HEK293 (cell line): ENCODE data around the gene MIB2.

ENCODE experiments used
- CTCF ChIA-PET: fragments of 350-600 bp; formaldehyde crosslinking; extraction: SDS; loops from one replicate; lab custom pipeline; 2021; ENCODE audit warnings: antibody characterized with exemption; lab: Yijun Ruan, JAX
- POLR2A ChIA-PET: fragments of 300-600 bp; formaldehyde crosslinking; extraction: SDS; loops from one replicate; lab custom pipeline; 2020; ENCODE audit warnings: antibody characterized with exemption, inconsistent platforms; lab: Yijun Ruan, JAX
- H3K27ac ChIP-seq: fragments of 200-500 bp; sonication (Bioruptor generic); 2 replicates; pipeline ENCODE4 v1.5.1; 2014; ENCODE audit warnings: low read depth, low read length, control low read depth, inconsistent platforms; ENCODE audit errors: extremely low read depth
- H3K36me3 ChIP-seq, 2 experiments: fragments of 200-500 bp in 1 of 2; sonication (Bioruptor generic) in 1 of 2; 1 replicate in 1 of 2; 2 replicates in 1 of 2; pipeline ENCODE4 v1.5.1; 2014 to 2017; ENCODE audit warnings: inconsistent platforms in 2 of 2, low read length in 2 of 2; ENCODE audit not compliant: control insufficient read depth in 2 of 2, insufficient read depth in 1 of 2
- H3K4me1 ChIP-seq: fragments of 200-500 bp; sonication (Bioruptor generic); 2 replicates; pipeline ENCODE4 v1.5.1; 2014; ENCODE audit warnings: mild to moderate bottlenecking, low read length, inconsistent platforms; ENCODE audit not compliant: control insufficient read depth, insufficient read depth
- H3K4me3 ChIP-seq: 2 replicates; pipeline ENCODE4 v1.5.1; 2011; ENCODE audit warnings: low read depth, mild to moderate bottlenecking, control low read depth, low read length, moderate library complexity
- H3K9me3 ChIP-seq: fragments of 200-500 bp; sonication (Bioruptor generic); 2 replicates; pipeline ENCODE4 v1.5.1; 2014; ENCODE audit warnings: low read depth, low read length, inconsistent platforms; ENCODE audit not compliant: control insufficient read depth, insufficient read depth
- GLI4 ChIP-seq: fragments of 450-650 bp; formaldehyde crosslinking; IDR thresholded peaks from 2 replicates; pipeline ENCODE4 v1.5.1; 2016; ENCODE audit warnings: missing biosample characterization, missing genetic modification characterization
- INSM2 ChIP-seq: fragments of 450-650 bp; formaldehyde crosslinking; IDR thresholded peaks from 2 replicates; pipeline ENCODE4 v1.5.1; 2016; ENCODE audit warnings: missing biosample characterization, missing genetic modification characterization
- KLF8 ChIP-seq: fragments of 450-650 bp; formaldehyde crosslinking; IDR thresholded peaks from 2 replicates; pipeline ENCODE4 v1.5.1; 2016; ENCODE audit warnings: missing biosample characterization, missing genetic modification characterization
- MZF1 ChIP-seq: fragments of 450-650 bp; formaldehyde crosslinking; IDR thresholded peaks from 2 replicates; pipeline ENCODE4 v1.5.1; 2017; ENCODE audit warnings: missing biosample characterization, missing genetic modification characterization, borderline replicate concordance
- REPIN1 ChIP-seq: fragments of 450-650 bp; formaldehyde crosslinking; IDR thresholded peaks from 2 replicates; pipeline ENCODE4 v1.5.1; 2017; ENCODE audit warnings: missing biosample characterization, missing genetic modification characterization, low read depth
- SETDB1 ChIP-seq: IDR thresholded peaks from one replicate; pipeline ENCODE4 v1.6.1; 2017; ENCODE audit warnings: mild to moderate bottlenecking, low read length, moderate library complexity, mixed read lengths; ENCODE audit not compliant: insufficient read length
- ZBTB20 ChIP-seq: fragments of 450-650 bp; formaldehyde crosslinking; IDR thresholded peaks from 2 replicates; pipeline ENCODE4 v1.5.1; 2016; ENCODE audit warnings: missing biosample characterization, missing genetic modification characterization
- ZNF114 ChIP-seq: fragments of 450-650 bp; formaldehyde crosslinking; IDR thresholded peaks from 2 replicates; pipeline ENCODE4 v1.5.0; 2017; ENCODE audit warnings: missing biosample characterization, missing genetic modification characterization
- ZNF132 ChIP-seq: fragments of 450-650 bp; formaldehyde crosslinking; IDR thresholded peaks from 2 replicates; pipeline ENCODE4 v1.5.1; 2017; ENCODE audit warnings: missing biosample characterization, missing genetic modification characterization, borderline replicate concordance
- ZNF155 ChIP-seq: fragments of 450-650 bp; formaldehyde crosslinking; IDR thresholded peaks from 2 replicates; pipeline ENCODE4 v1.5.1; 2016; ENCODE audit warnings: missing biosample characterization, missing genetic modification characterization
- ZNF26 ChIP-seq: fragments of 450-650 bp; formaldehyde crosslinking; IDR thresholded peaks from 2 replicates; pipeline ENCODE4 v1.5.1; 2016; ENCODE audit warnings: missing biosample characterization, missing genetic modification characterization
- ZNF416 ChIP-seq: fragments of 450-650 bp; formaldehyde crosslinking; IDR thresholded peaks from 2 replicates; pipeline ENCODE4 v1.5.1; 2016; ENCODE audit warnings: missing biosample characterization, missing genetic modification characterization
- ZNF433 ChIP-seq: fragments of 450-650 bp; formaldehyde crosslinking; IDR thresholded peaks from 2 replicates; pipeline ENCODE4 v1.5.1; 2016; ENCODE audit warnings: missing biosample characterization, missing genetic modification characterization, low read depth
- ZNF449 ChIP-seq: fragments of 450-650 bp; formaldehyde crosslinking; IDR thresholded peaks from 2 replicates; pipeline ENCODE4 v1.5.1; 2017; ENCODE audit warnings: missing biosample characterization, mild to moderate bottlenecking, missing genetic modification characterization, moderate library complexity
- ZNF561 ChIP-seq: fragments of 450-650 bp; IDR thresholded peaks from 2 replicates; pipeline ENCODE4 v1.5.1; 2018; ENCODE audit warnings: missing biosample characterization, missing genetic modification characterization, borderline replicate concordance
- ZNF664 ChIP-seq: fragments of 450-650 bp; formaldehyde crosslinking; IDR thresholded peaks from 2 replicates; pipeline ENCODE4 v1.5.1; 2016; ENCODE audit warnings: missing biosample characterization, missing genetic modification characterization
- ZNF792 ChIP-seq: fragments of 450-650 bp; formaldehyde crosslinking; IDR thresholded peaks from 2 replicates; pipeline ENCODE4 v1.5.1; 2016; ENCODE audit warnings: missing biosample characterization, missing genetic modification characterization
- TF ChIP-seq, protein P1 (sequence below): fragments of 450-650 bp; formaldehyde crosslinking; conservative IDR thresholded peaks from 2 replicates; pipeline ENCODE4 v1.5.1; 2016; ENCODE audit warnings: low read depth, missing biosample characterization, missing genetic modification characterization
- TF ChIP-seq, protein P2 (sequence below): fragments of 450-650 bp; formaldehyde crosslinking; IDR thresholded peaks from 2 replicates; pipeline ENCODE4 v1.5.1; 2016; ENCODE audit warnings: missing biosample characterization, missing genetic modification characterization
- TF ChIP-seq, protein P3 (sequence below): fragments of 450-650 bp; formaldehyde crosslinking; IDR thresholded peaks from 2 replicates; pipeline ENCODE4 v1.5.1; 2016; ENCODE audit warnings: missing biosample characterization, missing genetic modification characterization, borderline replicate concordance

Gene MIB2

GRCh38 chr1:1615256-1616044 is at the start of gene MIB2:
Gene MIB2 (plus strand): TSS chr1:1615500. CDS start chr1:1623453, 7,953 bp downstream.
- Histone ChIP-seq H3K36me3 (peaks cover 0 to 30% of the 10 kb centered on the region in 2 experiments; a peak in 1 of 3 replicates), H3K4me3 (peak within 1 kb of the TSS; percentile 100), H3K27ac (peak within 1 kb of the TSS; percentile 99), H3K4me1 (0 out of 2 replicates have a peak, but pooled peaks cover 3% of the 10 kb centered on the region), H3K9me3 (no peaks in the 10 kb centered on the region)
- ChIA-PET CTCF (interaction anchor here (0.9 kb wide), 1 partner anchor 216 kb away, joined by 3 read pairs; the partner anchor contains the start of gene CCNL2), POLR2A (interaction anchor here (0.8 to 3.5 kb wide), 9 partner anchors 9 to 79 kb away, joined by 3 to 17 read pairs (median 4); no protein-coding TSS in a partner anchor)
- TF ChIP-seq MZF1 (tag by site-specific recombination): no peak
- TF ChIP-seq ZNF416 (tag by site-specific recombination): no peak
- no peak for TF ChIP-seq ZNF114 (tag by site-specific recombination)
- TF ChIP-seq INSM2 (tag by site-specific recombination): peak; percentile 45; the same call in 1 of the 2 replicates
- TF ChIP-seq, protein P1, sequence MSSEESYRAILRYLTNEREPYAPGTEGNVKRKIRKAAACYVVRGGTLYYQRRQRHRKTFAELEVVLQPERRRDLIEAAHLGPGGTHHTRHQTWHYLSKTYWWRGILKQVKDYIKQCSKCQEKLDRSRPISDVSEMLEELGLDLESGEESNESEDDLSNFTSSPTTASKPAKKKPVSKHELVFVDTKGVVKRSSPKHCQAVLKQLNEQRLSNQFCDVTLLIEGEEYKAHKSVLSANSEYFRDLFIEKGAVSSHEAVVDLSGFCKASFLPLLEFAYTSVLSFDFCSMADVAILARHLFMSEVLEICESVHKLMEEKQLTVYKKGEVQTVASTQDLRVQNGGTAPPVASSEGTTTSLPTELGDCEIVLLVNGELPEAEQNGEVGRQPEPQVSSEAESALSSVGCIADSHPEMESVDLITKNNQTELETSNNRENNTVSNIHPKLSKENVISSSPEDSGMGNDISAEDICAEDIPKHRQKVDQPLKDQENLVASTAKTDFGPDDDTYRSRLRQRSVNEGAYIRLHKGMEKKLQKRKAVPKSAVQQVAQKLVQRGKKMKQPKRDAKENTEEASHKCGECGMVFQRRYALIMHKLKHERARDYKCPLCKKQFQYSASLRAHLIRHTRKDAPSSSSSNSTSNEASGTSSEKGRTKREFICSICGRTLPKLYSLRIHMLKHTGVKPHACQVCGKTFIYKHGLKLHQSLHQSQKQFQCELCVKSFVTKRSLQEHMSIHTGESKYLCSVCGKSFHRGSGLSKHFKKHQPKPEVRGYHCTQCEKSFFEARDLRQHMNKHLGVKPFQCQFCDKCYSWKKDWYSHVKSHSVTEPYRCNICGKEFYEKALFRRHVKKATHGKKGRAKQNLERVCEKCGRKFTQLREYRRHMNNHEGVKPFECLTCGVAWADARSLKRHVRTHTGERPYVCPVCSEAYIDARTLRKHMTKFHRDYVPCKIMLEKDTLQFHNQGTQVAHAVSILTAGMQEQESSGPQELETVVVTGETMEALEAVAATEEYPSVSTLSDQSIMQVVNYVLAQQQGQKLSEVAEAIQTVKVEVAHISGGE (tag by site-specific recombination): peak; percentile 83
- no peak for TF ChIP-seq ZNF433 (tag by site-specific recombination)
- TF ChIP-seq, protein P2, sequence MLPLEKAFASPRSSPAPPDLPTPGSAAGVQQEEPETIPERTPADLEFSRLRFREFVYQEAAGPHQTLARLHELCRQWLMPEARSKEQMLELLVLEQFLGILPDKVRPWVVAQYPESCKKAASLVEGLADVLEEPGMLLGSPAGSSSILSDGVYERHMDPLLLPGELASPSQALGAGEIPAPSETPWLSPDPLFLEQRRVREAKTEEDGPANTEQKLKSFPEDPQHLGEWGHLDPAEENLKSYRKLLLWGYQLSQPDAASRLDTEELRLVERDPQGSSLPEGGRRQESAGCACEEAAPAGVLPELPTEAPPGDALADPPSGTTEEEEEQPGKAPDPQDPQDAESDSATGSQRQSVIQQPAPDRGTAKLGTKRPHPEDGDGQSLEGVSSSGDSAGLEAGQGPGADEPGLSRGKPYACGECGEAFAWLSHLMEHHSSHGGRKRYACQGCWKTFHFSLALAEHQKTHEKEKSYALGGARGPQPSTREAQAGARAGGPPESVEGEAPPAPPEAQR (tag by site-specific recombination): no peak
- TF ChIP-seq GLI4: peak; percentile 87; the same call in 1 of the 2 replicates
- TF ChIP-seq SETDB1: no peak
- peak; percentile 90; the same call in 1 of the 2 replicates for TF ChIP-seq ZBTB20 (tag by site-specific recombination)
- TF ChIP-seq ZNF449 (tag by site-specific recombination): 0 out of 2 replicates have a peak, but pooled peaks have one; percentile 12
- TF ChIP-seq, protein P3, sequence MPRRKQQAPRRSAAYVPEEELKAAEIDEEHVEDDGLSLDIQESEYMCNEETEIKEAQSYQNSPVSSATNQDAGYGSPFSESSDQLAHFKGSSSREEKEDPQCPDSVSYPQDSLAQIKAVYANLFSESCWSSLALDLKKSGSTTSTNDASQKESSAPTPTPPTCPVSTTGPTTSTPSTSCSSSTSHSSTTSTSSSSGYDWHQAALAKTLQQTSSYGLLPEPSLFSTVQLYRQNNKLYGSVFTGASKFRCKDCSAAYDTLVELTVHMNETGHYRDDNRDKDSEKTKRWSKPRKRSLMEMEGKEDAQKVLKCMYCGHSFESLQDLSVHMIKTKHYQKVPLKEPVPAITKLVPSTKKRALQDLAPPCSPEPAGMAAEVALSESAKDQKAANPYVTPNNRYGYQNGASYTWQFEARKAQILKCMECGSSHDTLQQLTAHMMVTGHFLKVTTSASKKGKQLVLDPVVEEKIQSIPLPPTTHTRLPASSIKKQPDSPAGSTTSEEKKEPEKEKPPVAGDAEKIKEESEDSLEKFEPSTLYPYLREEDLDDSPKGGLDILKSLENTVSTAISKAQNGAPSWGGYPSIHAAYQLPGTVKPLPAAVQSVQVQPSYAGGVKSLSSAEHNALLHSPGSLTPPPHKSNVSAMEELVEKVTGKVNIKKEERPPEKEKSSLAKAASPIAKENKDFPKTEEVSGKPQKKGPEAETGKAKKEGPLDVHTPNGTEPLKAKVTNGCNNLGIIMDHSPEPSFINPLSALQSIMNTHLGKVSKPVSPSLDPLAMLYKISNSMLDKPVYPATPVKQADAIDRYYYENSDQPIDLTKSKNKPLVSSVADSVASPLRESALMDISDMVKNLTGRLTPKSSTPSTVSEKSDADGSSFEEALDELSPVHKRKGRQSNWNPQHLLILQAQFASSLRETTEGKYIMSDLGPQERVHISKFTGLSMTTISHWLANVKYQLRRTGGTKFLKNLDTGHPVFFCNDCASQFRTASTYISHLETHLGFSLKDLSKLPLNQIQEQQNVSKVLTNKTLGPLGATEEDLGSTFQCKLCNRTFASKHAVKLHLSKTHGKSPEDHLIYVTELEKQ: no peak; the same call in 1 of the 2 replicates
- no peak for TF ChIP-seq ZNF155
- TF ChIP-seq ZNF664 (tag by site-specific recombination): no peak
- TF ChIP-seq ZNF26 (tag by site-specific recombination): no peak
- peak; percentile 84; the same call in 1 of the 2 replicates for TF ChIP-seq REPIN1 (tag by site-specific recombination)
- TF ChIP-seq ZNF792 (tag by site-specific recombination): no peak
- TF ChIP-seq KLF8 (tag by site-specific recombination): peak; percentile 98
- TF ChIP-seq ZNF561 (tag by site-specific recombination): peak; percentile 49
- TF ChIP-seq ZNF132 (tag by site-specific recombination): no peak
